Subcutaneous abdominal adipose tissue (tissue), 5 donors: Measurements from ENCODE around the gene CCDC150.

Experiments
- H3K27ac ChIP-seq: one replicate; pipeline ENCODE4 v1.7.0; 2013; ENCODE audit warnings: low read depth, mild to moderate bottlenecking, inconsistent platforms, low read length, moderate library complexity
- H3K27me3 ChIP-seq, 5 donors: one replicate each; pipeline ENCODE4 v1.7.0; 2013; ENCODE audit warnings: low read length in 5 of 5, inconsistent platforms in 1 of 5; ENCODE audit not compliant: control insufficient read depth in 5 of 5, insufficient read depth in 4 of 5
- H3K36me3 ChIP-seq, 5 donors: one replicate each; pipeline ENCODE4 v1.7.0; 2013; ENCODE audit warnings: low read length in 5 of 5; ENCODE audit not compliant: control insufficient read depth in 5 of 5, insufficient read depth in 5 of 5
- H3K4me1 ChIP-seq, 5 donors: one replicate each; pipeline ENCODE4 v1.7.0; 2013; ENCODE audit warnings: low read length in 5 of 5, mild to moderate bottlenecking in 3 of 5, moderate library complexity in 1 of 5; ENCODE audit not compliant: control insufficient read depth in 5 of 5, insufficient read depth in 5 of 5
- H3K4me3 ChIP-seq, 5 donors: one replicate each; pipeline ENCODE4 v1.7.0; 2013; ENCODE audit warnings: low read length in 5 of 5, low read depth in 1 of 5
- H3K9ac ChIP-seq, 5 donors: one replicate each; pipeline ENCODE4 v1.7.0; 2013; ENCODE audit warnings: low read length in 5 of 5, mild to moderate bottlenecking in 4 of 5, moderate library complexity in 3 of 5
- H3K9me3 ChIP-seq, 5 donors: one replicate each; pipeline ENCODE4 v1.7.0; 2013; ENCODE audit warnings: low read length in 5 of 5; ENCODE audit not compliant: control insufficient read depth in 5 of 5
- donor health status: healthy.
- donor health status: healthy.
- donor health status: healthy.
- donor health status: healthy.
- donor health status: healthy.

The CCDC150 gene

GRCh38 chr2:196618661-196619060, 20.9 kb upstream of the CCDC150 start:
- H3K4me1 ChIP-seq, result no peaks in the 10 kb centered on the region

GRCh38 chr2:196630531-196630930, 9.0 kb upstream of the CCDC150 start:
- H3K4me1 ChIP-seq, result no peaks in the 10 kb centered on the region
- no peak overlapping the region for H3K4me3 ChIP-seq
- peaks cover 0 to 3% (median 0%) of the 10 kb centered on the region in 5 donors for H3K27me3 ChIP-seq
- H3K36me3 ChIP-seq, result no peaks in the 10 kb centered on the region
- peaks cover 0 to 6% (median 0%) of the 10 kb centered on the region in 5 donors for H3K9me3 ChIP-seq
- H3K9ac ChIP-seq, result no peak overlapping the region
- no peak overlapping the region for H3K27ac ChIP-seq

More at GRCh38 chr2:196618661-196619060, 20.9 kb upstream of the CCDC150 start:
- Histone ChIP-seq H3K36me3 (no peaks in the 10 kb centered on the region), H3K9me3 (no peaks in the 10 kb centered on the region), H3K4me3 (no peak overlapping the region), H3K27me3 (no peaks in the 10 kb centered on the region), H3K27ac (no peak overlapping the region), H3K9ac (no peak overlapping the region)

- H3K27me3 ChIP-seq, result no peaks in the 10 kb centered on the region
- peaks cover 0 to 11% (median 10%) of the 10 kb centered on the region in 5 donors for H3K4me1 ChIP-seq
- H3K4me3 ChIP-seq, result no peak overlapping the region
- no peak overlapping the region for H3K9ac ChIP-seq
- peaks cover 0 to 6% (median 0%) of the 10 kb centered on the region in 5 donors for H3K9me3 ChIP-seq
- no peak overlapping the region for H3K27ac ChIP-seq
- H3K36me3 ChIP-seq, result no peaks in the 10 kb centered on the region
These were observed 4.4 kb upstream of the CCDC150 start for GRCh38 chr2:196635156-196635555.

GRCh38 chr2:196638765-196639164, 750 bp upstream of the CCDC150 start:
- no peaks in the 10 kb centered on the region for H3K27me3 ChIP-seq
- no peaks in the 10 kb centered on the region for H3K9me3 ChIP-seq
- no peak overlapping the region for H3K27ac ChIP-seq
- H3K9ac ChIP-seq, result no peak overlapping the region
- H3K4me1 ChIP-seq, result peaks cover 0 to 13% (median 10%) of the 10 kb centered on the region in 5 donors
- H3K4me3 ChIP-seq, result peak overlapping the region; percentile 69 to 92 (median 77)
- no peaks in the 10 kb centered on the region for H3K36me3 ChIP-seq

- Histone ChIP-seq H3K4me3 (peak overlapping the region; percentile 77 to 92 (median 88)), H3K27ac (no peak overlapping the region)
These were observed 575 bp downstream of the CCDC150 start for GRCh38 chr2:196640031-196640548.

GRCh38 chr2:196649202-196649601, 9.7 kb downstream of the CCDC150 start:
- Histone ChIP-seq H3K36me3 (no peaks in the 10 kb centered on the region), H3K9me3 (peaks cover 6 to 44% (median 32%) of the 10 kb centered on the region in 5 donors), H3K4me1 (no peaks in the 10 kb centered on the region), H3K4me3 (no peak overlapping the region), H3K27me3 (no peaks in the 10 kb centered on the region), H3K27ac (no peak overlapping the region), H3K9ac (no peak overlapping the region)

More at GRCh38 chr2:196640031-196640548, 575 bp downstream of the CCDC150 start:
- H3K9me3 ChIP-seq, result no peaks in the 10 kb centered on the region
- peaks cover 0 to 13% (median 10%) of the 10 kb centered on the region in 5 donors for H3K4me1 ChIP-seq
- H3K9ac ChIP-seq, result peak overlapping the region in 4 of 5 donors; percentile 69 to 92 (median 80)
- H3K36me3 ChIP-seq, result no peaks in the 10 kb centered on the region
- no peaks in the 10 kb centered on the region for H3K27me3 ChIP-seq

- no peaks in the 10 kb centered on the region for H3K36me3 ChIP-seq
- H3K27me3 ChIP-seq, result no peaks in the 10 kb centered on the region
- H3K4me3 ChIP-seq, result peak overlapping the region in 2 of 5 donors; percentile 21 to 23
- H3K9me3 ChIP-seq, result peaks cover 6 to 44% (median 32%) of the 10 kb centered on the region in 5 donors
- H3K9ac ChIP-seq, result no peak overlapping the region
- H3K4me1 ChIP-seq, result no peaks in the 10 kb centered on the region
- H3K27ac ChIP-seq, result no peak overlapping the region
These were observed 12.0 kb downstream of the CCDC150 start for GRCh38 chr2:196651387-196652094.

- Histone ChIP-seq H3K9me3 (peaks cover 6 to 44% (median 32%) of the 10 kb centered on the region in 5 donors), H3K27me3 (no peaks in the 10 kb centered on the region), H3K9ac (no peak overlapping the region), H3K4me3 (peak overlapping the region in 1 of 5 donors; percentile 41), H3K36me3 (no peaks in the 10 kb centered on the region), H3K4me1 (no peaks in the 10 kb centered on the region), H3K27ac (no peak overlapping the region)
These were observed 13.4 kb downstream of the CCDC150 start for GRCh38 chr2:196652869-196653268.

- Histone ChIP-seq H3K27me3 (no peaks in the 10 kb centered on the region), H3K27ac (no peak overlapping the region), H3K4me3 (no peak overlapping the region), H3K9ac (no peak overlapping the region), H3K4me1 (no peaks in the 10 kb centered on the region), H3K9me3 (peaks cover 6 to 42% (median 32%) of the 10 kb centered on the region in 5 donors), H3K36me3 (no peaks in the 10 kb centered on the region)
These were observed 14.3 kb downstream of the CCDC150 start for GRCh38 chr2:196653843-196654242.

- H3K27me3 ChIP-seq, result no peaks in the 10 kb centered on the region
- no peak overlapping the region for H3K27ac ChIP-seq
- H3K9me3 ChIP-seq, result peaks cover 4 to 24% (median 22%) of the 10 kb centered on the region in 5 donors
- H3K4me1 ChIP-seq, result no peaks in the 10 kb centered on the region
- H3K4me3 ChIP-seq, result no peak overlapping the region
- no peaks in the 10 kb centered on the region for H3K36me3 ChIP-seq
- H3K9ac ChIP-seq, result no peak overlapping the region
These were observed 16.2 kb downstream of the CCDC150 start for GRCh38 chr2:196655761-196656160.
